Measurements from ENCODE around the gene B4GALT5.
"Not testable (repeated sequence)": the region's sequence is repeated elsewhere in the genome, so short reads cannot be mapped to it uniquely, and the experiment has no call there.

The B4GALT5 gene

GRCh38 chr20:49713753-49714712 lies at the start of gene B4GALT5:
Gene B4GALT5 (minus strand): TSS chr20:49713878. CDS start chr20:49713690, 188 bp downstream.
- H3K4me3 Mint-ChIP-seq = peak within 1 kb of the TSS; percentile 91
- H3K9me3 Mint-ChIP-seq = no peaks in the 10 kb centered on the region
- H3K4me1 Mint-ChIP-seq = peaks cover 31% of the 10 kb centered on the region
- H3K36me3 Mint-ChIP-seq = no peaks in the 10 kb centered on the region
- ATAC-seq (ENCODE audit: low read depth) (peak; percentile 83), DNase-seq (ENCODE audit: low spot score in 2 of 2) (peak; percentile 55 to 83)
- no peaks in the 10 kb centered on the region for H3K27me3 Mint-ChIP-seq
- peak within 1 kb of the TSS; percentile 88 for H3K27ac Mint-ChIP-seq

- Mint-ChIP-seq H3K36me3 (no peaks in the 10 kb centered on the region), H3K9me3 (no peaks in the 10 kb centered on the region), H3K4me1 (peaks cover under 1% of the 10 kb centered on the region), H3K27ac (no peak overlapping the region), H3K27me3 (peaks cover 2% of the 10 kb centered on the region), H3K4me3 (no peak overlapping the region)
- ATAC-seq (ENCODE audit: low read depth) (no peak), DNase-seq (ENCODE audit: low spot score in 2 of 2) (no peak)
These were observed 49.5 kb upstream of the B4GALT5 start for GRCh38 chr20:49762940-49763766.

GRCh38 chr20:49761888-49762287 lies 48.2 kb upstream of the B4GALT5 start:
- not testable (repeated sequence) for H3K4me1 Mint-ChIP-seq; H3K27me3 Mint-ChIP-seq; H3K27ac Mint-ChIP-seq; H3K9me3 Mint-ChIP-seq; H3K36me3 Mint-ChIP-seq; ATAC-seq (ENCODE audit: low read depth); H3K4me3 Mint-ChIP-seq; DNase-seq (ENCODE audit: low spot score in 2 of 2)

- no peak overlapping the region for H3K27ac Mint-ChIP-seq
- no peak overlapping the region for H3K4me3 Mint-ChIP-seq
- H3K4me1 Mint-ChIP-seq = no peaks in the 10 kb centered on the region
- H3K9me3 Mint-ChIP-seq = no peaks in the 10 kb centered on the region
- no peaks in the 10 kb centered on the region for H3K27me3 Mint-ChIP-seq
- DNase-seq (ENCODE audit: low spot score in 2 of 2) (no peak), ATAC-seq (ENCODE audit: low read depth) (no peak)
- no peaks in the 10 kb centered on the region for H3K36me3 Mint-ChIP-seq
These were observed 45.7 kb upstream of the B4GALT5 start for GRCh38 chr20:49759266-49759950.

GRCh38 chr20:49758781-49759180 lies 45.1 kb upstream of the B4GALT5 start:
- no peak for ATAC-seq (ENCODE audit: low read depth)
- Mint-ChIP-seq H3K9me3 (no peaks in the 10 kb centered on the region), H3K36me3 (no peaks in the 10 kb centered on the region), H3K4me3 (no peak overlapping the region), H3K4me1 (no peaks in the 10 kb centered on the region), H3K27me3 (no peaks in the 10 kb centered on the region), H3K27ac (no peak overlapping the region)
- DNase-seq (ENCODE audit: low spot score in 2 of 2) = no peak

- DNase-seq (ENCODE audit: low spot score in 2 of 2) (no peak), ATAC-seq (ENCODE audit: low read depth) (no peak)
- Mint-ChIP-seq H3K27ac (no peak overlapping the region), H3K9me3 (no peaks in the 10 kb centered on the region), H3K4me3 (no peak overlapping the region), H3K4me1 (no peaks in the 10 kb centered on the region), H3K27me3 (no peaks in the 10 kb centered on the region), H3K36me3 (no peaks in the 10 kb centered on the region)
These were observed 43.9 kb upstream of the B4GALT5 start for GRCh38 chr20:49757597-49757996.

- ATAC-seq (ENCODE audit: low read depth) (no peak), DNase-seq (ENCODE audit: low spot score in 2 of 2) (no peak)
- Mint-ChIP-seq H3K27ac (no peak overlapping the region), H3K4me1 (peaks cover 1% of the 10 kb centered on the region), H3K27me3 (no peaks in the 10 kb centered on the region), H3K4me3 (no peak overlapping the region), H3K9me3 (no peaks in the 10 kb centered on the region), H3K36me3 (no peaks in the 10 kb centered on the region)
These were observed 42.6 kb upstream of the B4GALT5 start for GRCh38 chr20:49756241-49756640.

- H3K36me3 Mint-ChIP-seq = no peaks in the 10 kb centered on the region
- DNase-seq (ENCODE audit: low spot score in 2 of 2) (no peak), ATAC-seq (ENCODE audit: low read depth) (no peak)
- H3K4me3 Mint-ChIP-seq = no peak overlapping the region
- H3K4me1 Mint-ChIP-seq = peaks cover 9% of the 10 kb centered on the region
- no peak overlapping the region for H3K27ac Mint-ChIP-seq
- H3K27me3 Mint-ChIP-seq = no peaks in the 10 kb centered on the region
- H3K9me3 Mint-ChIP-seq = no peaks in the 10 kb centered on the region
These were observed 40.9 kb upstream of the B4GALT5 start for GRCh38 chr20:49754596-49754995.

GRCh38 chr20:49753133-49753532 lies 39.5 kb upstream of the B4GALT5 start:
- Mint-ChIP-seq H3K27ac (no peak overlapping the region), H3K9me3 (no peaks in the 10 kb centered on the region), H3K4me3 (no peak overlapping the region), H3K36me3 (no peaks in the 10 kb centered on the region), H3K27me3 (no peaks in the 10 kb centered on the region), H3K4me1 (peaks cover 9% of the 10 kb centered on the region)
- ATAC-seq (ENCODE audit: low read depth) (no peak), DNase-seq (ENCODE audit: low spot score in 2 of 2) (no peak)

GRCh38 chr20:49752201-49752903 lies 38.7 kb upstream of the B4GALT5 start:
- Mint-ChIP-seq H3K9me3 (no peaks in the 10 kb centered on the region), H3K27me3 (no peaks in the 10 kb centered on the region), H3K4me1 (peaks cover 9% of the 10 kb centered on the region), H3K27ac (no peak overlapping the region), H3K4me3 (no peak overlapping the region), H3K36me3 (no peaks in the 10 kb centered on the region)
- no peak for ATAC-seq (ENCODE audit: low read depth)
- DNase-seq (ENCODE audit: low spot score in 2 of 2) = no peak

- DNase-seq (ENCODE audit: low spot score in 2 of 2) (no peak), ATAC-seq (ENCODE audit: low read depth) (no peak)
- H3K4me1 Mint-ChIP-seq = peaks cover 9% of the 10 kb centered on the region
- peak overlapping the region; percentile 35 for H3K4me3 Mint-ChIP-seq
- H3K36me3 Mint-ChIP-seq = no peaks in the 10 kb centered on the region
- no peaks in the 10 kb centered on the region for H3K27me3 Mint-ChIP-seq
- H3K9me3 Mint-ChIP-seq = no peaks in the 10 kb centered on the region
- peak overlapping the region; percentile 11 for H3K27ac Mint-ChIP-seq
These were observed 37.7 kb upstream of the B4GALT5 start for GRCh38 chr20:49751397-49751736.

GRCh38 chr20:49750611-49751396 lies 37.1 kb upstream of the B4GALT5 start:
- no peaks in the 10 kb centered on the region for H3K27me3 Mint-ChIP-seq
- no peaks in the 10 kb centered on the region for H3K9me3 Mint-ChIP-seq
- DNase-seq (ENCODE audit: low spot score in 2 of 2) = peak; percentile 6 to 12
- peaks cover 9% of the 10 kb centered on the region for H3K4me1 Mint-ChIP-seq
- H3K36me3 Mint-ChIP-seq = no peaks in the 10 kb centered on the region
- peak overlapping the region; percentile 11 for H3K27ac Mint-ChIP-seq
- ATAC-seq (ENCODE audit: low read depth) = peak; percentile 79
- peak overlapping the region; percentile 35 for H3K4me3 Mint-ChIP-seq

GRCh38 chr20:49749625-49750024 lies 35.9 kb upstream of the B4GALT5 start:
- no peak overlapping the region for H3K27ac Mint-ChIP-seq
- DNase-seq (ENCODE audit: low spot score in 2 of 2) = no peak
- no peaks in the 10 kb centered on the region for H3K9me3 Mint-ChIP-seq
- H3K27me3 Mint-ChIP-seq = no peaks in the 10 kb centered on the region
- H3K36me3 Mint-ChIP-seq = no peaks in the 10 kb centered on the region
- H3K4me3 Mint-ChIP-seq = no peak overlapping the region
- peaks cover 9% of the 10 kb centered on the region for H3K4me1 Mint-ChIP-seq
- ATAC-seq (ENCODE audit: low read depth) = no peak
